GM18511 (cell line): Measurements from ENCODE around the gene TNFRSF1A.

Experiments
- ATAC-seq: cut with Tn5 transposase; IDR thresholded peaks from one replicate; pipeline ENCODE4 v1.9.1; 2021; ENCODE audit warnings: mild to moderate bottlenecking, moderate library complexity; ENCODE audit not compliant: unreplicated experiment

TNFRSF1A gene

DNA sequence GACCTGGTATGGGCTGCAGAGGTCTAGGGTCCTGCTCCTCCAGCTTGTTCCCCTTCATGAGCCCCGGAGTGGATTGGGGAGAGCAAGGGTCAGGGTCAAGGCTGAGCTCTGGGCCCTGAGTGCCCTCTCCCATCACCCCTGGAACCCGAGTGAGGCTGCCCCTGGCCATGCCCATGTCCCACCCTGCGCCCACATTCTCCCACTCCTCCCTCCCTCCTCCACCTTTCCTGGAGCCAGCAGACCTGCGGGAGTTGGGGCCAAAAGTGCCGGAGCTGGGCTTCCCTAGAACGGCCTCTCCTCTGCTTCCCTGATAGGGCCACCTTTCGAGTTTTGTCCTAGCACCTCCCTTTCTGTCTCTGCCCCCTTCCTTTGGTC lies 32.9 kb upstream of the TNFRSF1A start:
- no peak for ATAC-seq

DNA sequence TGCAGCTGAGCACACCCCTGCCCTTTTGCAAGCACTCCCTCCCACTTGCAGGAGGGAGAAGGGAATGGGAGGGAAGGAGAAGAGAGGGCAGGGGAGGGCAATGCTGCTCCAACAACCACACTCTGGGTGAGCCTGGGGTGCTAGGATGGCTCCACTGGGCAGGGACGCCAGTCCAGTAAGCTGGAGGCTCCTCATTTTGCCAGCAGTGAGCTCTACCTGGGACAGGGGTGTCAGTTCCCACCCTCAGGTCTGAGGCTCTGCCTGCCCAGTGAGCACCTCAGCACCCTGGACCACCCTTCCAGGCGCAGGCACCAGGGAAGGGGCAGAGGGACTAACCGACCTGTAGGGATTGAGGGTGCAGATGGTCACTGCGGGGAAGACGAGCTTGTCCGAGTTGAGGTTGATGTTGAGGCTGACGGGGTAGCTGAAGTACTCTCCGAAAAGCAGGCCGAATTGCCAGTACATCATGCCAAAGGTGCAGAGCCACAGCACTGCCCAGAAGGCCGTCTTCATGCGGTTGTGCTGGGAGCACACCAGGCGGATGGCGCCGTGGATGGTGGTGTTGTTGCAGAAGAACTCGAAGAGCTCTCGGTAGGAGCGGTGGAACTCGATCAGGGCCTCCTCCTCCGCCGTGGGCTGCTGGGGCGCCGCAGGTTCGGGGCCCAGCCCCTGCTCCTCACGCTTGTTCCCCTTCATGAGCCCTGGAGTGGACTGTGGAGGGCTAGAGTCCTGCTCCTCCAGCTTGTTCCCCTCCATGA lies 32.3 kb upstream of the TNFRSF1A start:
- no peak for ATAC-seq

DNA sequence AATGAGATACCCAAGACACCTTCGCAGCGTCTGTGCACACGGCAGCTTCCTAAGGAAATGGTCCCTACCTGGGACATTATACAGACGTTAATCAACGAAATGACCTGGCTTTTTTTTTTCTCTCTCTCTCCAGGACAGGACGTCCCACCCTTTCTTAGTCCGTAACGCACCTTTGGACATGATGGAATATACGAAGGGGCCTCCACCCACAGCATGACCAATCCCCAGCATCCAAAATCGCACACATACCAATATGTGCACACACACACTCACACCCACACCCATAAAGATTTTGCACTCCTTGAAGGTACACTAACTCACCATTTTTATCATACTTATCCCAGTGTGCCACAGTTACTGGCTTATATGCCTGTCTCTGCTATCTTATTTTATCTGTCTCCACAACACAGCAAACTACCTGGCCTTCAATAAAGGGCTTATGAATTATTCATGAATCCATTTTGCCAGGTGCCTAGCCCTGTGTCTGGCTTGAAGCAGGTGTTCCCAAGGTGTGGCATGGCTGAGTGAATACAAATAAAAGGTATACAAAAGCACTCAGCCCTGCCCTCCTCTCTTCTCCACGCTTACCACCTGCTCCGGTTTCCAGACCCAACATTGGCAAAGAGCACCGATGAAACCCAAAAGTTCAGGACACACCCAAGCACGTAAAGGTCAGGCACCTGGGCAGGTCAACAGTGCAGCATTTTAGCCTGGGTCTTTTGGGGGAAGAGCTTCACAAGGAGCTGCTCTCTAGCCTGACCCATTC lies 31.3 kb upstream of the TNFRSF1A start:
- no peak for ATAC-seq

DNA sequence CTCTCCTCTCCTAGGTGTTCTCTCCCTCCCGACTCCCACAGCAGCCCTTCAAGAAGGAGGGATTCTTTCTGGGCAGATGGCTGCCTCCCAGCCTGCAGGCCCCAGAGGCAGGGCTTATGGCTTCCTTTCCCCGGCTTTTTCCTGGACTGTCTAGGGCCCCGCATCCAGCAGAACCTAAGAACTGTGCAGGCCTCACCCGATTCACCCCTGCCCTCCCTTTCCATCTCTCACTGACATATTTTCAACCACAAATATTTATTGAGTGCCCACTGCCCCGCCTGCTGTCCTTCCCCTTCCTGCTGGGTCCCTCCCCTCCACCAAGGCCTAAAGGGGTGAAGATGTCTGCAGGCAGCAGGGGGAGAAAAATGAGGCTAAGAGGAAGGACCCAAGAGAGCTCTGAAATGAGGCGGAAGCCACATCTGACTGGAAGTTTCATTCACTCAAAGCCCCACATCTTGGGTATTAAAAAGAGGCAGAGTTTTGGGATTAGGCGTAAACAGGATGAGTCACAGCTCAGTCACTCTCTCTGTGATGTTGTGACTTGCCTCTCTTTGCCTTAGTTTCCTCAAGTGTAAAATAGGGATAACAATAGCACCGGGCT lies 30.6 kb upstream of the TNFRSF1A start:
- no peak for ATAC-seq

DNA sequence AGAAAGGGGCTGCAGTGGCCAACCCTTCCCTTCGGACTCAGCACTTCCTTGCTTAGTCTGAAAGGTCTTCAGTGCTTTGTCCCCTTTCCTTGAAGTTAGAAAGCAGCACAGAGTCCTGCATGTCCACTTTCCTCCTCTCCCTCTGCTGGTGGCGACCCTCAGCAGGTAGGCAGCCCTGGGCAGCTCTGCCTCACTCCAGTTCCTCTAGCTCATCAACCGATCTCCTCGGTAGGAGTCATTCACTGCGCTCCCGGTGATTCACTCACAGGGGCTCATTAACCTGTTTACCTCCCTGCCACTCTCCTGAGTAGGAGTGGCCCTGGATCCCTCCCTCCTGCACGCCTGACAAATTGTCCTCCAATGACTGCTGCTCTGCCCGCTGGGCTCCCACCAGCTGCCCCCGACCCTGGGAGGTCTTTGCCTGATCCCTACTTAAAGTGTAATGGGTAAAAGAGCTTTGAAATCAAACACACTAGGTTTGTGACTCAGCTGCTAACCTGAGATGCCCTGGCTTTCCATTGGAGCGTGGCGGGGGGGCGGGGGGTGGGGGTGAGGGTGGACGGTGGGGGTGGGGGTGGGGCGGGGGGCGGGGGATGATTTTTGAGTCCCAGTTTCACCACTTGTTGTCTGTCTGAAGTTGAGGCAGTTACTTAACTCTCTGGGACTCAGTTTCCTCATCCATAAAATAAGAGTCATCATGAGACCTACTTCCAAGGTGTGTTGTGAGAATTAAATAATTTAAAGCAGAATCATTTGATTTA lies 29.3 kb upstream of the TNFRSF1A start:
- ATAC-seq: no peak

DNA sequence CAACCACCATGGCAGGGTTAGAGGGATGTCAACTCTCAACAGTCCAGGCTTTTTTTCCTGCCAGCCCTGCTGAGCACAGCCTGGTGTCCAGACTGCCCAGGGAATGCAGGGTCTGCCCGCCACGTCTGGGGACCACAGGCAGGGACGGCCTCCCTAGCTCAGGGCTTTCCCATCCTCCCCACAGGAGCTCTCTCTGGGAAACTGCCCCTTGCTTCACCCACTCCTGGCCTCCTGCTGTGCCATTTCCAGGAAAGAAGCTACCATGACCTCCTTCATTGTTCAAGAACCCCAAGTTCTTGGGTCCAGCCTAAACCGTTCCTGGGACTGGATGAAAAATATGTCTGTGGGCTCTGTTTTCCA lies 28.7 kb upstream of the TNFRSF1A start:
- no peak for ATAC-seq

DNA sequence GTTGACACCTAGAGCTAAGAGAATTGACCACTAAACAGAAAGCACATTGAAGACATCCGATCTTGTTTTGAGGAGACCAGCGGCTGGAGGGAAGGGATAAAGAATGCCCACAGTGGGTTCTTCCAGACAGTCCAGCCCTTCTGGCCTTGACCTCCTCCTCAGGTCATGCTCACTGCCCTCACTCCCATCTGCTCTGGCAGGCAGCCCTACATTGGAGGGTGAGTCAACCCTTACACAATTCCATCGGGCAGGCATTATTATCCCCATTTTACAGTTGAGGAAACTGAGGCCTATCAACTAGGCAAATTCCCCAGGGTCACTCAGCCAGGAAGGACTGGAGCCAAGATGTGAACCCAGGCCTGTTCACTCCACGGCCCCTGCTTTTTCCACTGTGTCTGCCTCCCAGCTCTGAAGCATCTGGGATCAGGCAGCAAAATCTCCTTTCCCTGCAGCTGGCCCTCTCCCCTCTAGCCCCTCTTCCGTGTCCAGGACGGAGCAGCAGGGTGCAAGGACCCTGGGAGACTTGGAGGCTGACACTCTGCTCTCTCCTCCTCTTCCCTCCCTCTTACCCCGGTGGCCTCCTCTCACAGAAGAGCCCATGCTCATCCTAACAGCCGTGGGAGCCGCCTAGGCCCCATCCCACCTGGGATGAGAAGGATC lies 28.2 kb upstream of the TNFRSF1A start:
- ATAC-seq: no peak

DNA sequence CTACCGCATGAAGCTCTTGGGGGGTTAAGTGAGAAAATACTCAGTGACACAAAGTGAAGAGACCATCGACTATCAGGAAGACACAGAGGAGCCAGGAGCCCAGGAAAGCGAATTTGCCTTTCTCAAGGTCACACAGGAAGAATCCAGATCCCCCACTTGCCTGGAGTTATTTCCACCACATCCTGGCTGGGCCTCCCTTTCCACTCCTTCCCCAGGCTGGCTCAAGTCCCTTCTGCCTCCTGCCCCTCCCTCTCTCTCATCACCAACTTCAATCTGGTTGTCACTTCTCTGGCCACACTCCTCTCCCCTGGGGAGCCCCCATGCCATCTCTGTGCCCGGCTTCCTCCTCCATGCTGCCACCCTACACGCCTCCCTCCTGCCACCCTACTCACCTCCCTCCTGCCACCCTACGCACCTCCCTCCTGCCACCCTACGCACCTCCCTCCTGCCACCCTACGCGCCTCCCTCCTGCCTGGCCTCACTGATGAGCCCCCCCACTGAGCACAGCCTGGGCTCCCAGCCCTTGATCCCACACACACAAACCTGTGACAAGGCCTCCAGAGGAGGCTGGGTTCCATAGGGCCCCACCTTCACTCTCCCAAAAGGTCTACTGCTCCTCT lies 27.1 kb upstream of the TNFRSF1A start:
- no peak for ATAC-seq

DNA sequence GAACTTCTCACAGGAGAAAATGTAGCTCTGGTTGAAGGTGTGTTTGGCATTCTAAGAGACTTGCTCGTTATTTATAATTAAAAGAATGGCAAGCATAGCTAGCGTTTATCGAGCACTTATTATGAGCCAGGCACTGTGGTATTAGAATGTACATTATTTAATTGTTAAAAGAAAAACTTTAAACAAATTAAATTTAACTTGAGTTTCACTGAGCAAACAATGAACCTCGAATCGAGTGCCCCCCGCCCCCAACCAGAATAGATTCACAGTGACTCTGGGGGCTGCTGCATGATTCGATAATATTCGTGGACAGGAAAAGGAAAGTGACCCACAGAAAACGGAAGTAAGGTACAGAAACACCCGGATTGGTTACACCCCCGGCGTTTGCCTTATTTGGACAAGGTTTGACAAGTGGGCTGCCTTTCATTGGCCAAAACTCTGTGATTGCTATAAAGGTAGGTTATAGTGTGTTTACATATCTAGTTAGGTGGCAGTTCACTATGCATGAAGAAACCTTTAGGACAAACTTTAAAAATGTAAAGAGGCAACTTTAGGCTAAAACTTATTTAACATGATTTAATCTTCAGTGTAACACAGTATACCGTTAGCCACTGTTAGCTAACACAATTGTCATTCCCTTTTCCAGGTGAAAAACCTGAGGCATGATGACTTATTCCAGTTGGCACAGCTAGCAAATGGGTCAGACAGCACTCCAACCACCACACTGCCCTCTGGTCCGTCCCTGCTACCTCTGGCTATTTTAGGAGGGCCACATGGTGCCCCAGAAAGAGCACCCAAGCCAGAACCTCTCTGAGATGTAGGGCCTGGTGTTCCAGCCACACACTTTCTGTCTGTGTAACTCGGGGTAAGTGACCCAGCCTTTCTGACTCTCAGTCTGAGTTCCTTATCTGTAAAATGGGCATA lies 26.4 kb upstream of the TNFRSF1A start:
- ATAC-seq: no peak

DNA sequence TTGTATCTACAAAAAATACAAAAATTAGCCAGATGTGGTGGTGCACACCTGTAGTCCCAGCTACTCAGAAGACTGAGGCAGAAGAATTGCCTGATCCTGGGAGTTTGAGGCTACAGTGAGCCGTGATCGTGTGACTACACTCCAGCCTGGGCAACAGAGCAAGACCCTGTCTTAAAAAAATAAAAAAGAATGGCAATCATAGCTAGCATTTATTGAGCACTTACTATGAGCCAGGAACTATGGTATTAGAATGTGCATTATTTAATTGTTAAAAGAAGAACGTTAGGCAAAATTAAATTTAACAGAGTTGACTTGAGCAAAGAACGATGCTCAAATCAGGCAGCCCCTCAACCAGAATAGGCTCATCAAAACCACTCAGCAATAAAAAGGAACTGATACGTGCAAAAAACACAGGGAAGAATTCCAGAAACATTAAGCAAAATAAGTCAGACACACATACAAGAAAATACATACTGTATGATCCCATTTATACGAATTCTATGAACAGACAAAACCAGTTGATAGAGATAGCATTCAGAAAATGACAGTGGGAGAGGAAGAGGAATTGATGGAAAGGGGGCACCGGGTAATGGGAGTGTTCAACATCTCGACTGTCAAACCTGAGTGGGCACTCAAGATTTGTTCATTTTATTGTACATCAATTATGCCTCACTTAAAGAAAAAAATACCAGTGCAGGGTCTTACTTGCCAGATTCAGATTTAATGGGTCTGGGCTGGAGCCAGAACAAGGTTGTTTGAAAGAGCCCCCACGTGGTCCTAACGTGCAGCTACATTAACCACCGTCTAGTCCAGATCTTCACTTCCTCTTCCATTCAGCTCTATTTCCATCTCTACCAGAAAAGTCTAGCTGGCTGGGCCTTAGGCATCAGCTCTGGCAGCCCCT lies 25.4 kb upstream of the TNFRSF1A start:
- peak; percentile 80 for ATAC-seq

DNA sequence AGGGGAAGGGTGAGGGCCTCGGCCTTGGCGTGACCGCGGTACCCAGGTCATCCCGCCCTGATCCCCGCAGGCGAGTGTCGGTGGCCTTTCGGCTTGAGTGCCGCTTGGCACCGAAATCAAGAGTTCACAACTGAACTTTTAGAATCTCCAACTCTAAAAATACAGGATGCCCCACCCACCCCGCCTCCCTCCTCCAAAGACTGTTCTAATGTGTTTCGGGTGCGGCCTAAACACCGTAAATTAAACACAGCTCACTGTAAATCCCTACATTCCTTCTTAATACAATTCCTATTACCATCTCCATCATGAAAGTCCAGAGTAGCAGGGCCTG lies 22.1 kb upstream of the TNFRSF1A start:
- no peak for ATAC-seq

DNA sequence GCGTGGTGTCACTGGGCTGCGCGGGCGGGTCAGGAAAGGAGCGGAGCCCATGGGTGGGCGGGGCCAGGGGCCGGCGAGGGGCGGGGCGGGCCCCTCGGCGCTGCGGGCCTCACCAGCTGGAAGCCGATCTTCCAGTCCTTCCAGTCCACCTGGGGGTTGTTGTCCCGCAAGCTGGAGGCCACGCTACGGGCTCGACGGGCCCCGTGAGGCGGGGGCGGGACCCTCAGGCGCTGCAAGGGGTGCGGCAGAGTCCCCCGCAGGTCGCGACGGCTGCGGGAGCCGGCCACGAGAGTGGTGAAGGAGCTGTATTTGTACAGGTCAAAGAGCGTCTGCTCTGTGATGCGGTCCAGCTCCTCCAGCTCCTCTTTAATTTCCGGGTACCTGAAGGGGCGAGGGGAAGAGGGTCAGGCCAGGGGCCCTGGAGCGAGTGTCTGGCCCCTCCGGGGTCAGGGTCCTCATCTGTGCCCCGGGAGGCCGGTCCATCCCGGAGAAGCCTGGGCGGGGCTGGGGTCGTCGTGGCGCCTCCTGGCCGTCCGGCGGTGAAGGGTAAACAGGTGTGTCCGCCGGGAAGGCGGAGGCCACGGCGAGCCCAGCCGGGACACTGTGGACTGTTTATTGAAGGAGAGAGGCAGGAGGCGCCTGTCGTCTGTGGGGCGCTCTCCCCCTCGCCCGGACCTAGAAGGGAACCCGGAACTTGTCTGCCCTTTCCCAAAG lies 21.6 kb upstream of the TNFRSF1A start:
- no peak for ATAC-seq

DNA sequence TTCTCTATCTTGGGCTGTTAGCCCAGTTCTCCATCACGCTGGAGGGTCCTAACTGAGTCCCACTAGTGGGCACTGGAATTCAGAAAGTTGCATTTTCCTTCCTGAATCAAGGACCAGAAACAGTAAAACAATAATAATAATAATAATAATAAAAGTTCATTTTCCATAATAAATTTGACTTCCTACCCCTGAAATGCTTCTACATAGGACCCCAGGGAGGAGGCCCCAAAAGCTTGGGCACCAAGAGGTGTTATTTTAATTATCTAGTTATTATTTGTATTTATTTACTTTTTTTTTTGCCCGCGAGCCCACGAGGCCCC lies 21.1 kb upstream of the TNFRSF1A start:
- ATAC-seq: no peak

DNA sequence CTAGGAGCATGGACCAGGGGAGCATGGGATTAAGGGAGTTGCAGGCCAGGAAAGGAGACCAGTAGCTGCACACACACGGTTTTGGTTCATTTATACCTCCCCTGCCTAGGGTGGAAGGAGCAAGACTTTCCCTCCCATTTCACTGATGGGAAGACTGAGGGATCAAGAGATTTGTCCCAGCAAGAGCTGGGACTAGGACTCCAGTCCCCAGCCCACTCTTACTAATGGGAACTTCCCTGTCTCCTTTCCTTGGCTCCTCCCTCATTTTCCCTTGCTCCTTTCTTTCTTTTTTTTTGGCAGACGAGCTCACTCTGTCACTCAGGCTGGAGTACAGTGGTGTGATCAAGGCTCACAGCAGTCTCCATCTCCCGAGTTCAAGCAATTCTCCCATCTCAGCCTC lies 20.5 kb upstream of the TNFRSF1A start:
- no peak for ATAC-seq

DNA sequence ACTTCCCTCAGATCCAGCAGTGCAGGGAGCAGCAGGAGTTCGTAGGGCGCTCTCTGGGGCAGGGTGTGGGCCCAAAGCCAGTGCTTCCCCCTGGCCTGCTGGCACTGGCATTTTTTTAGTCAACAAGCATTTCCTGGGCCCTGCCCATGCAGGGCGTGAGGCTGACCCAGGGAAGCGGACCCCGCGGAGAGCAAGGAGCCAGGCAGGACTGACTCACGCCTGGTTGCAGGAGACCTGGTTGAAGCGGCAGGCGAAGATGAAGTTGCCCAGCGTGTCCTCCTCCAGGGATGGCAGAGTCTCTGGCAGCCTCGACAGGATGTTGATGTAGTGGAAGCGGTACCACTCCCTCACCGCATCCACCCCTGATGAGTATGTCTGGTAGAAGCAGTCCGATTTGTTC lies 20.0 kb upstream of the TNFRSF1A start:
- no peak for ATAC-seq

DNA sequence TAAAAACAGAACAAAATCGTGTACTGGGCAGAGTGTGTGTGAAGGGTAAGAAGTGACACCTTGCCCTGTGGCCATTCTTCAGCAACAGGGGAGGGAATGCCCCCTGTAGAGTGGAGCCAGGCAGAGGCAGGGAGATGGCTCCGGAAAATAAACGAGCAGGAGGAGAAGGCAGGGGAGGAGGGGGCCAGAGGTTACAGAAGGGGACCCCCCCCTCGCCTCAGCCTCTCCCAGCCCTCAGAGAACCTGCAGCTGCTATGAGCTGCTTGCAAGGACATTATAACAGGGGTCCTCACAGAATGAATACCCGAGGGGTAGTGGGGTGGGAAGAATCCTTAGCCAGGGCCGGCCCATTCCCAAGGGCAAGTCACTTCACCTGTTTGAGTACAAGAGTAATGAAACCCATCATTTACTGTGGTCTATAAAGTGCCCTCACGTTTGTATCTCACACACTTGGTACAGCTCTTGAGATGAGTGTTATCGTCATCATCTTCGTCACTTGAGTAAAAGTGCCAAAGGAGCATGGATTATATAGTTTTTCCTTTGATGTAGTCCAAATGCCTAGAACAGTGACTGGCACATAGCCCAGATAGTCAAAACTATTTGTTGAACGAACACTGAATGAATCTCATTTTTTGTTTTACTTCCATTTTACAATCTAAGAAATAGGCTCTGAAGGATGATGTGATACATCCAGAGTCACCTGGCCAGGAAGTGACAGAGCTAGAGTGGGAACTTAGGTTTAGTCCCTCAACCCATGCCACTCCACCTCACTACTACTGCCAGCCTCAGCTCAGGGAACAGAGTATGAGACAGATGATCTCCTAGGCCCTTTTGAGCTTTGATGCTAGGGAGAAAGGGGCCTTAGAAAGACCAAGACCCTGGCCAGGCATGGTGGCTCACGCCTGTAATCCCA lies 19.0 kb upstream of the TNFRSF1A start:
- no peak for ATAC-seq

DNA sequence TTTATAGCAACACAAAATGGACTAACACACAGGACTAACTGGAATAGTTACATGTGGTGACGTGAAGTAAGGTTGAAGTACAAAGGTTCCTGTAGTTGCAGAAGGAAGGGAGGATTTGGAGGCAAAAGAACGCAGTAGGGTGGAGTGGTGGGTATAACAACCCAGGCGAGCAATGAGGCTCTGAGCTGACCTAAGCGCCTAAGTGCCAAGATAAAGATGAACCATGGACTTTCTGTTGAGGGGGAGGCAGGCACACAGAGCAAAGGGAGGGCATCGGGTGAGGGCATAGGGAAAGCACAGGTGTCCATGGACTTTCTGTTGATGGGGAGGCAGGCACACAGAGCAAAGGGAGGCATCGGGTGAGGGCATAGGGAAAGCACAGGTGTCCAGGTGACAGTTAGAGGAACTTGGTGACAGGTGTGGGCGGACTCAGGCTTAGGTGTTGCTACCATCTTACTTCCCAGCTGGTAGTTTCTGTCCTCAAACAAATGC lies 18.2 kb upstream of the TNFRSF1A start:
- no peak for ATAC-seq
